HG02763 (cell line): ENCODE measurements around the gene TMEM219.
"Not testable (repeated sequence)": the region's sequence is repeated elsewhere in the genome, so short reads cannot be mapped to it uniquely, and the experiment has no call there.

Source experiments
- ATAC-seq: cut with Tn5 transposase; IDR thresholded peaks from one replicate; pipeline ENCODE4 v1.9.1; 2021; ENCODE audit warnings: mild to moderate bottlenecking, moderate library complexity; ENCODE audit not compliant: unreplicated experiment

TMEM219 gene

DNA sequence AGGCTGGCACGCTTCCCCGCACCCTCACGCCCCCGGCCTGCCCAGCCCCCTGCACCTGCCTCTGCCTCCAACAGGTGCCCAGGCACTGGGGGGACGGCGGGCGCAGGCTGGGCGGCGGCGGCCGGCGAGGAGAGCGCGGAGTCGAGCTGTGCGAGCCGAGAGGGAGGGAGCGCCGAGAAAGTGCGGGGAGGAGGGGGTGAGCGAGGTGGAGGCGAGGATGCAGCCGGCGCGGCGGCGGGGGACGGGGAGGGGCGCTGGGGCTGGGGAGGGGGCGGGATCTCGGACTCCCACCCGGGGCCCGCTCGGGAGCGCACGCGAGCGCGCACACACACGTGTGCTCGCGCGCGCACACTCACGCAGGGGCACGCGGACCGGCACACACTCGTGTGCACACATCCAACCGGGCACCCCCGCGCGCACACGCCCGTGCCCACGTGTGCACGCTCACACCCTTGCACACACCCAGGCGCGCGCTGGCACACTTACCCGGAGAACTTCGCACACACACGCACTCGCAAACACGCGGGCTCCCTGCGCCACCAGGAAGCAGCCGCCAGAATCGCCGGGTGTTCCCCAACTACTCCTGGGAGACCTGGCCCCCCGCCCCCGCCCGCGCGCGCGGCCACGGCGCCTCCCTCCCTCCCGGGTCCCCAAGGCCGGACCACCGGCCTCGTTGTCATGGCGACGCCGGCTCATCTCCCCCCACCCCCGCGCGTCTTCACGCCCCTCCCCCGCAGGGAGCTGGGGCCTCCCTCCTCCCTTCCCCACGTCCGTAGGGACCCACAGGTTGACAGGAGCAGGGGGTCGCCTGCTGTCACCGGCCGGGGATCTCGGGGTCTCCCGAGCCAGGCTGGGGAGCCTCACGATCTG, 49.2 kb downstream of the TMEM219 start, which contains the start of gene DOC2A:
Gene DOC2A, minus strand, starts transcription at position 184 of the 870 bp plus-strand sequence. CDS start 805 bp downstream, outside the sequence.
- ATAC-seq, result no peak

DNA sequence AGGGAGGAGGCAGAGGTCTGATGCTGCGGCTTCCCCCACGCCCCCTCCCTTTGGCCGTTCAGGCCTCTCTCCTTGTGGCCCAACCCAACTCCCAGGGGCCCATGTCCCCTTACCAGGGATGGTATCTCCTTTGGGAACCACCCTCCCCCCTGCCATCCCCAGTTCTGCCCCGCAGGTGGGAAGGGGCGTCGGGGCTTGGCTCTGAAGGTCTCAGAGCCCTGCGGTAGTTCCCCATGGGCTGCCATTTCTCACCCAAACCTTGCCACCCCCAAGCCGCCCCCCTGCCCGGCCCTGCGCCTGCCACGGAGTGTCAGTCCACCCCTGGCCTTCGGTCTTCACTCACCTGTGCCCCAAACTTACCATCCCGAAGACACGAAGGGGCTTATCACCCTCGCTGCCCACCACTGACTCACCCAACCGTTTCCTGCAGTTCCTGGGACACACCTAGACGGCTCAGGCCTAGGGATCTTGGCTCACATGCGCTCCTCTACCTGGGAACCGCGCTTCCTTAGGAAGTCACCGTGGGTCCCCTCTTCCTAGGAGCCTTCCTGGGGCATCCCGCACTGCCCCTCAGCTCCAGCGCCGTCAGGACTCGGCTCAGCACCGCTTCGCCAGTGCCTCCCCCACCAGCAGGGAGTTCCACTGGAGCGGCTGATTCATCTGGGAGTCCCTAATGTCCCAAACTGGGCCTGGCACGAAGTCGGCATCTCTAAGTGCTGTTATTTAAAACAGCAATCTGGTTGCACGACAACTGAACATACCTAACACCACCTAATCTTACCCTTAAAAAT, 50.0 kb downstream of the TMEM219 start:
- no peak for ATAC-seq

DNA sequence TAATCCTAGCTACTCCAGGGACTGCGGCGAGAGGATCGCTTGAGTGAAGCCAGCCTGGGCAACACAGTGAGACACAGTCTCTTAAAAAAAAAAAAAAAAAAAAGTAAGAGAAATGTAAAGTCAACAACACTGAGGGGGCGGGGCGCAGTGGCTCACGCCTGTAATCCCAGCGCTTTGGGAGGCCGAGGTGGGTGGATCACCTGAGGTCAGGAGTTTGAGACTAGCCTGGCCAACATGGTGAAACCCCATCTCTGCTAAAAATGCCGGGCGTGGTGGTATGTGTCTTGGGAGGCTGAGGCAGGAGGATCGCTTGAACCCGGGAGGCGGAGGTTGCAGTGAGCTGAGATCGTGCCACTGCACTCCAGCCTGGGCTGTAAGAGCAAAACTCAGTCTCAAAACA, 50.7 kb downstream of the TMEM219 start:
- not testable (repeated sequence) for ATAC-seq

DNA sequence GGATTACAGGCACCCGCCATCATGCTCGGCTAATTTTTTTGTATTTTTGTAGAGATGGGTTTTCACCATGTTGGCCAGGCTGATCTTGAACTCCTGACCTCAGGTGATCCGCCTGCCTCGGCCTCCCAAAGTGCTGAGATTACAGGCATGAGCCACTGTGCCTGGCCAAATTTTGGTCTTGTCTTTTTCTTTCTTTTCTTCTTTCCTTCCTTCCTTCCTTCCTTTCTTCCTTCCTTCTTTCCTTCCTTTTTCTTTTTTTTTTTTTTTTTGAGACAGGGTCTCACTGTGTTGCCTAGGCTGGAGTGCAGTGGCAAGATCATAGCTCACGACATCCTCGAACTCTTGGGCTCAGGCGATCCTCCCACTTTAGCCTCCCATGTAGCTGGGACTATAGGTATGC, 53.6 kb downstream of the TMEM219 start:
- ATAC-seq, result not testable (repeated sequence)

DNA sequence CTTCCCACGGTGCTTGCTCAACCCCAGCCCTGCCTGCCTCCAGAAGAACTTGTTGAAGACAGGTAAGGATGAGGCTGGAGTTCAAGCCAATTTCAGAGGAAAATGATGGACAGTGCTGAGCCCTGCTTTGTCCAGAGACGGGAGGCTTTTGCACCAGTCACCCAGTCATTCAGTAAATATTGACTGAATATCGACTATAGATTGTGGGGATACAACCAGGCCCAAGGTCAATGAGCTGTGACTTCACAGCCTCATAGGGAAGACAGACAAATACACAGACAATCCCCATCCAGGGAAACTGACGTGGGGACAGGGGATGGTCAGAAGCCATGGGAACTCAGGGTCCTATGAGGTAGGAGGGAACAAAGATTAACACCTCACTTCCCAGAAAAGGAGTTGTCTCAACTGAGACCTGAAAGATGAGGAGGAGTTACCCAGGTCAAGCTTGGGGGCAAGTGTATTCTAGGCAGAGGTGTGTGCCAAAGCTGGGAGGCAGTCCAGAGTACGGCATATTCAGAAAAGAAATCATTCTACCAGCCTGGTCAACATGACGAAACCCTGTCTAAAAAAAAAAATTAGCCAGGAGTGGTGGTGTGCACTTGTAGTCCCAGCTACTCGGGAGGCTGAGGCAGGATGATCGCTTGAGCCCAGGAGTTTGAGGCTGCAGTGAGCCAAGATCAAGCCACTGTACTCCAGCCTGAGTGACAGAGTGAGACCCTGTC, 54.8 kb downstream of the TMEM219 start:
- ATAC-seq, result no peak

GRCh38 chr16:30017277-30017656, 55.4 kb downstream of the TMEM219 start:
- ATAC-seq, result no peak

GRCh38 chr16:30017937-30018336, 56.1 kb downstream of the TMEM219 start:
- ATAC-seq, result not testable (repeated sequence)

DNA sequence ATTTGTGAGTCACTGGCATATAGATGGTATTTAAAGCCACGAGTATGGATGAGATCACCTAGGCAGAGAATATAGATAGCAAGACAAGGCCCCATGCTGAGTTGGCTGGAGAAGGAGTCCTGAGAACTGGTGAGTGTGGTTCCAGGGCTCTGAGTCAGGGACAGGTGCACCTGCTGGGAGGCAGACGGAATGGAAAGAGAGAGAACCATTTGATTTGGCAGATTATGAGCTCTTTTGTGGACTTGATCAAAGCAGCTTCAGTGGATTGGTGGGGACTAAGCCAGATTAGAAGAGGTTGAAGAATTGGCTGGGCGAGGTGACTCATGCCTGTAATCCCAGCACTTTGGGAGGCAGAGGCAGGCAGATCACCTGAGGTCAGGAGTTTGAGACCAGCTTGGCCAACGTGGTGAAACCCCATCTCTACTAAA, 56.9 kb downstream of the TMEM219 start:
- no peak for ATAC-seq
